Stimulated activated CD8-positive, alpha-beta memory T cell treated with anti-CD3 and anti-CD28 coated beads, Interleukin-12 subunit alpha, Interleukin-12 subunit beta, amount 100 ng/mL, for 24 hours (primary cell): ENCODE measurements around the gene GANC.
"Not testable (repeated sequence)": the region's sequence is repeated elsewhere in the genome, so short reads cannot be mapped to it uniquely, and the experiment has no call there.

Source experiments
- DNase-seq: peaks from one replicate; pipeline ENCODE4 v3.0.0-alpha.2; 2020; ENCODE audit errors: extremely low read depth

The GANC gene, protein sequence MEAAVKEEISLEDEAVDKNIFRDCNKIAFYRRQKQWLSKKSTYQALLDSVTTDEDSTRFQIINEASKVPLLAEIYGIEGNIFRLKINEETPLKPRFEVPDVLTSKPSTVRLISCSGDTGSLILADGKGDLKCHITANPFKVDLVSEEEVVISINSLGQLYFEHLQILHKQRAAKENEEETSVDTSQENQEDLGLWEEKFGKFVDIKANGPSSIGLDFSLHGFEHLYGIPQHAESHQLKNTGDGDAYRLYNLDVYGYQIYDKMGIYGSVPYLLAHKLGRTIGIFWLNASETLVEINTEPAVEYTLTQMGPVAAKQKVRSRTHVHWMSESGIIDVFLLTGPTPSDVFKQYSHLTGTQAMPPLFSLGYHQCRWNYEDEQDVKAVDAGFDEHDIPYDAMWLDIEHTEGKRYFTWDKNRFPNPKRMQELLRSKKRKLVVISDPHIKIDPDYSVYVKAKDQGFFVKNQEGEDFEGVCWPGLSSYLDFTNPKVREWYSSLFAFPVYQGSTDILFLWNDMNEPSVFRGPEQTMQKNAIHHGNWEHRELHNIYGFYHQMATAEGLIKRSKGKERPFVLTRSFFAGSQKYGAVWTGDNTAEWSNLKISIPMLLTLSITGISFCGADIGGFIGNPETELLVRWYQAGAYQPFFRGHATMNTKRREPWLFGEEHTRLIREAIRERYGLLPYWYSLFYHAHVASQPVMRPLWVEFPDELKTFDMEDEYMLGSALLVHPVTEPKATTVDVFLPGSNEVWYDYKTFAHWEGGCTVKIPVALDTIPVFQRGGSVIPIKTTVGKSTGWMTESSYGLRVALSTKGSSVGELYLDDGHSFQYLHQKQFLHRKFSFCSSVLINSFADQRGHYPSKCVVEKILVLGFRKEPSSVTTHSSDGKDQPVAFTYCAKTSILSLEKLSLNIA (N-terminal part only)

DNA sequence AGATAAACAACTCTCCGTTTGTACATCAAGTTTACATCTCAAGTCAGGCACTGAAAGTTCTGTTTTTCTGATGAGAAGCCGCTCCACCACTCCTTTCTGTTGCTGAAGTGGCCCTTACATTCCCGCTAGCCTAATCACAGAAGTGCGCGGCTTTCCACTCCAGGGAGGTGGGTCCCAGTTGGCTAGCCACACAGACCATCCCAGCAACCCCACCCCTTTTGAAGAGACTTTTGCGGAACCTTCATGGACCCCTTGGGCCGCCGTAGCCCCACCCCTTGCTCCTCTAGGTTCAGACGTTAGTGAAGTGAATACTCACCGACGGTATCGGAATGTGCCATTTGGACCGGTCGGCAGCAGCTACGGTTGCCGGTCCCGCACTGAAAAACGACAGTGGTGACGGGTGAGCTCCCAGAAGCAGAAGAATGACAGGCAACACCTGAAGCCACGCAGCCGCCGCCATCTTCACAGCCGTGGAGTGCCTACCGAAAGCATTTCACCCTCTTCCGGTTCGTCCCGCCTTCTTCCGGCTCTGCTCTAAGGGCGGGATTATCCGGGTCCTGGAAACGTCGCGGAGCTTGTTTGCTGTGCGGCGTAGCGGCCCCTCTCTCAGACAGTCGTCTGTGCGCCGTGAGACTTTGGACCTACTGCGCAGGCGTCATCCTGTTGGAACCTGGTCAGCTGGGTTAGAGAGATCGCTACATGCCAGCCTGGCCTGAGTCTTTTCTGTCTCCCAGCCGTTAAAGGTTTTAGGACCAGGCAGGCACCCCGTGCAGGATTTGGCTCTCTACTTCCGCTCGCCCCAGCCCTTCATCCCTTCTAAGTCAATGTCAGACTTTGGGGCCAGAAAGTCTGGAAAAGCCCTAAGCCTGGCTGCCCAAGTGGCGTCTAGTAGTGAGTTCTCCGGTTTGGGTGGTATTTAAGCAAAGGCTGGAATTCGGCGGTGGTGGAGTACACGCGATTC is at the start of gene GANC, which contains the start of gene TMEM87A:
GANC (plus strand) TSS at position 263 of the 961 bp plus-strand sequence. CDS start 1,281 bp downstream, outside the sequence.
TMEM87A (minus strand) TSS at position 495 of the 961 bp plus-strand sequence; CDS start at position 460, 35 bp downstream.
- DNase-seq: peak; percentile 91

DNA sequence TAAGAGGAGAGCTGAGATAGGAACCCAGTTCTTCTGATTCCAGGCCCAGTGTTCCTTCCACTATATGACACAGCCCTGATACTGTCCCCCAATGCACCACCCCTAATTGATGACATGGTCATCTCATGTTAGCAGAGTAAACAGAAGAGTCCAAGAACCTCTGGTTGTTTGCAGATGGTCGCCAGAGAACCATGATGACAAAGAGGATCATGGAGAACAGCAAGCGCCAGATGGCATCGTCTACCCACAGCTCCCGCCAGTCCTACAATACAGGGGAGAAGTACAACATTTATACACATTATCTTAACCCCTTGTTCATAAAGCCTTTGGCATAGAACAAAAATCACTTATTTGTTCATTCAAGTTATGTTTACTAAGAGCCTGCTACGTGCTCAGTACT is 46.4 kb upstream of the GANC start:
- DNase-seq: no peak

DNA sequence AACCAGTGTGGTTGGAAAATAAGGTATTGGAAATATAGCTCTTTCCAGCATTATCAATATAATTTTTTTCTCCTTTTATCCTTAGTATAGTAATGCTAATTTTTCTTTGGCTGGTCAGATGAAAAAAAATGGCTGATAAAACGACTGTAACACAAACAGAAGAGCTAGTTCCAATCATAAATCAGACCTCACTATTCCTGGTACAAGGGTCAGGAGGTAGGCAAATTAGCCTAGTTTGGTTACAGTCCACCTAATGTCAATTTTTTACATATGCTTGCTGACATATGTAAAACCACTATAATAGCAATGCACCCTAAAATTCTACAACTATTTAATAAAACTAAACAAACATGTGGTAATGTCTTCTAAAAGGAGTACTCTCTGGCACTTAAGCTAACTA is 45.0 kb upstream of the GANC start:
- DNase-seq: no peak

DNA sequence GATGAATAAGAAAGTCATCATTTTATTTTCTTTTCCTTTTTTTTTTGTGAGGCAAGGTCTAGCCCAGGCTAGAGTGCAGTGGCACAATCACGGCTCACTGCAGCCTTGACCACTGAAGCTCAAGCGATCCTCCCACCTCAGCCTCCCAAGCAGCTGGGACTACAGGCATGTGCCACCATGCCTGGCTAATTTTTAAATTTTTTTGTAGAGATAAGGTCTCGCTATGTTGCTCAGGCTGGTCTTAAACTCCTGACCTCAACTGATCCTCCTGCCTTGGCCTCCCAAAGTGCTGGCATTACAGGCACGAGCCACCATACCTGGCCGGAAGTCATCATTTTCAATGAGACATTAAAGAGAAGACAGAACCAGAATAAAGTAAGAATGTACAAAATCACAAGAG is 44.0 kb upstream of the GANC start:
- DNase-seq: not testable (repeated sequence)

DNA sequence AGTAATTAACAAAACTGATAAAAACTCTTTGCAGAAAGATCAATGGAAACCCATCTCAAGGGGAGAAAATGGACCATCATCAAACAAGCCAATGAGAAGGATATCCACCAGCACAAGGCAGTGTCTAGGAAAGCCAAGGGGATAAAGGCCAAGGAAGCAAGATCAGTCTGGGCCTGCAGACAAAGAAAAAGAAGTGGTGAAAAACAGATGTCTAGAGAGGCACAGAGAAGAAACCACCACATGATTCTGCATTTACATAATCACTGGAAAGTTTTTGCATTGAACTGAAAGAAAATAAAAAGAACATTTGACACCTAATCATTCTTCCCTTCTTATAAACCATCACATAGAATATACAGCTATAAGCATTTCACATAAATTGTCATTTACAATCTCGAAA is 41.9 kb upstream of the GANC start:
- no peak for DNase-seq

DNA sequence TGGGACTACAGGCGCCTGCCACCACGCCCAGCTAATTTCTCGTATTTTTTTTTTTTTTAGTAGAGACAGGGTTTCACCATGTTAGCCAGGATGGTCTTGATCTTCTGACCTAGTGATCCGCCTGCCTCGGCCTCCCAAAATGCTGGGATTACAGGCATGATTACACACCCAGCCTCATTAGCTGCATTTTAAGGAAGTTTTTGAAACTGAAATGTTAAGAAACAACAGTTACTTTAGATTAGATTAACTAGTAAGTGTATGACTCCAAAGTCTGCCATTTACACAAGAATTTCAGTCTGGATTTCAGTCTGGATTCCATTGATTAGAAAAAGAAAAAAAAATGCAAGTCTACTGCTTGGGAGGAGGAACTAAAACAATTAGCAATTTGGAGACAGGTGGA is 40.4 kb upstream of the GANC start:
- no peak for DNase-seq

DNA sequence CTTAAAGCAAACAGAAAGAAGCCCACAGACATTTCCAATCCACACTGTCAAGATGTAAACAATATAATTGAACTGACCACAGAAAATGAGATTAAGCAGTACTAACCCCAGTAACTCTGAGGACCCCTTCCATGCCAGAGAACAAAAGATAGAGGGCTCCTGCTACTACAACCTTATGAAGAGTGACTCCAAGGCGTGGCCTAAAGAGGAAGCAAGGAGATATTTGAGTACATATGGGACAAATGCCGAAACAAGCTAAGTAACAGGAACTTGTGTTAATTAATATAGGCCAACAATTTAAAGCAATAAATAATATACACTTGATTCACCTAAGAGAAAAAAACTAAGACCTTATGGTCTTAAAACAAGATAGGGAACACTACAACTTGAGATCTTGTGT is 39.9 kb upstream of the GANC start:
- no peak for DNase-seq

DNA sequence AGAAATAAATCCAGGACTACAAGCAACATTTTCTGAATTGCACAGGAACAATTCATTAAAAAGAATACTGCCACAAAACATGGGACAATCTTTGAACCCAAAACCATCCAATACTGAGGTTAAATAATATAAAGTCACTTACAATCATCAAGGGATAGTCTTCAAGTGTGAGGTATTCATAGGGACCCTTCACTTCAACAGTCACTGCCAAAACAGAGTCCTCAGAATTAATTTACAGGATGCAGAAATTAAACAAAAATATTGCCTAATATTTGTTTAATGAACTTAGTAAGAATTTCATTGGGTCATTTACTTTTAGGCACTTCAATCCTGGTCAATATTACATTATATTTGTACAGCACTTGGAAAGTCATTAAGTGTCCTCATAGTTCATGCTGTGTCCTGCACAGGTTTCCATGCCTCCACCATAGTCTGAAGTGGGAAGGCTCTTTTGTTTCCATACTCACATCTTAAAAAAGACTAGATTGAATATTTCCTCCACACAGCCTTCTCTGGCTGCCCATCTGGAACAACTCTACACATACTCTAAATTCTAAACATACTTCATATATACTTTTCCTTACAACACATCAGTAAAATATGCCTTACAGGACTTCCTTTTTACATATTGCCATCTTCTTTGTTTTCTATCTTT is 33.3 kb upstream of the GANC start:
- no peak for DNase-seq

DNA sequence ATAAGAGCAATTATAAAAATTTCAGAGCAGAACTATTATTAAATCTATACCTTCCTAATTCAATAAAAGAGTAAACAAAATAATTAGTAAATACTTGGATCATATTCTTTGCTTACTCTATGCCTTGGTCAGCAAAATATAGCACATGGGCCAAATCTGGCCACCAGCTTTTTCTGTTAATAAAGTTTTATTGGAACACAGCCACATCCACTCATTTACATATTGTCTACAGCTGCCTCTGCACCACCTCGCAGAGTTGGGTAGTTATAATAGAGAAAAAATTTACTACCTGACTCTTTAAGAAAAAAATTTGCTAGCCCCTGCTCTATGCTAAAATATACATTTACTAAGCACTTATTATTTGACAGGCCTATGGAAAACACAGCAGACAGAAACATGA is 32.2 kb upstream of the GANC start:
- DNase-seq: no peak

DNA sequence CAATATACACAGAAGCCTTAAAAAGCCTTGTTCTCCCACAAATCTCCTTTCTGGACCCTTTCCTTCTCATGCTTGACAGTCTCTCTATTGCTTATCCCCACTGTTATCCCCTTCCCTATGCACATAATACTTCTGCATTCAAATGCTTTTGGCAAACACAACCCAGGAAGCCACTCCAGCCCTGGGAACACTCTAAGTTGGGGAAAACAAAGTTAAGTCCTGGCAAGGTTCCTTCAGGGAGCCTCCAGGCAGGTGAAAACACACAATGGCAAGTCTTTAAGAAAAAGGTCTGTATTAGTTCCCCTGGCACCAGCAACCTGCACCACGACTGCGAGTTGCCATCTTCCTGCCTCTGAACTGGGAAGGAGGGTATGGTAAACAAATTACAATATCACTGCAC is 19.7 kb upstream of the GANC start:
- no peak for DNase-seq

DNA sequence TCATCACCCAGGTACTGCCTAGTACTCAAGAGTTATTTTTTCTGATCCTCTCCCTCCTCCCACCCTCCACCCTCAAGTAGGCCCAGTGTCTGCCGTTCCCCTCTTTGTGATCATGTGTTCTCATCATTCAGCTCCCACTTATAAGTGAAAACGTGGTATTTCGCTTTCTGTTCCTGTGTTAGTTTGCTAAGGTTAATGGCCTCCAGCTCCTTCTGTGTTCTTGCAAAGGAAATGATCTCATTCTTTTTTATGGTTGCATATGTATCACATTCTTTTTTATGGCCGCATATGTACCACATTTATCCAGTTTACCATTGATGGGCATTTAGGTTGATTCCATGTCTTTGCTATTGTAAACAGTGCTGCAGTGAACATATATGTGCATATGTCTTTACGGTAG is 8.2 kb upstream of the GANC start:
- DNase-seq: no peak

DNA sequence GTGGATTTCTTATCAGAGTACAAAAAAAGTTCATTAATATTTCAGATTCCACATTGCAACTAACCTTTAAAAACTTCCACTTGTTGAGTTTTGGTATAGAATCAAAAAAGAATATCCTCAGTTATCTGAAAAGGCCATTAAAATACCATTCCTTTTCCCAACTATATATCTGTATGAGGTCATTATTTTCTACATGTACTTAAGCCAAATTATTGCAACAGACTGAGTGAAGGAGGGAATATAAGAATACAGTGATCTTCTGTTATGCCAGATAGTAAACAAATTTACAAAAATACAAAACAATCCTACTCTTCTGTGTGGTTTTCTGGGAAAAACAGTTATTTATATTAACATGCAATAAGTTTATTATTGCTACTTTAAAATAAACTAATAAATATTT is 5.7 kb upstream of the GANC start:
- DNase-seq: no peak

DNA sequence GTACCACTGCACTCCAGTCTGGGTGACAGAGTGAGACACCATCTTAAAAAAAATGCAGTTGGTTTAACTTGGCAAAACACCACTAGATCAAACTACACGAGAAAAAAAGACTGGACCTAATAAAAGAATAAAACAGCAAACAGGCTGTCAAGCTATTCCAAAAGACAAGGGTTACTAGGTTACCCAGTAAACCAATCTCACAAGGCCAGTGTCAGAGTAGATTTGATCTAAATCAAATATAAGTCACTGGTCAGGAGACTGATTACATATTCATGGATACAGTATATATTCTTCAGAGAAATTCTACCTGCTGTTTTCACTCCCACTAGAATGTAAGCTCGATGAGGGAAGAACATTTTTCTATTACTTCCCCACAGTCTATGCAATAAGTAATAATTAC is 2.5 kb upstream of the GANC start:
- no peak for DNase-seq

DNA sequence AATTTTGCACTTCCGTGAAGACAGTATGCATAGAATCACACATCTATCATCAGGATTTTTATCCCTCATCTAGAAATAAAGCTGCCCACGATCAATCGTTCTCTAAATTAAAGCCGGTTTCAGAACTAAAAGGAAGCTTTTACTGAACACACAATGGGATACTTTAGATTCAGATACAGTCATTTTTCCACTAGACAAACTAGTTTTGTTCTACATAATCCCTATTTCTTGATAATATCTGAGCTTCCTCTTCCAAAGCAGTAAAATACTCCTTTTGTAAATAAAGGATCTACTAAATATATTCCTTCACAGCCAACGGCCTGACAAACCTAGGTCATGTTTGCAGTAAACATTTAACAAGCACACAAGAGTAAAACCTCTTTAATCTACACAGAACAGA is 2.0 kb upstream of the GANC start:
- DNase-seq: no peak

DNA sequence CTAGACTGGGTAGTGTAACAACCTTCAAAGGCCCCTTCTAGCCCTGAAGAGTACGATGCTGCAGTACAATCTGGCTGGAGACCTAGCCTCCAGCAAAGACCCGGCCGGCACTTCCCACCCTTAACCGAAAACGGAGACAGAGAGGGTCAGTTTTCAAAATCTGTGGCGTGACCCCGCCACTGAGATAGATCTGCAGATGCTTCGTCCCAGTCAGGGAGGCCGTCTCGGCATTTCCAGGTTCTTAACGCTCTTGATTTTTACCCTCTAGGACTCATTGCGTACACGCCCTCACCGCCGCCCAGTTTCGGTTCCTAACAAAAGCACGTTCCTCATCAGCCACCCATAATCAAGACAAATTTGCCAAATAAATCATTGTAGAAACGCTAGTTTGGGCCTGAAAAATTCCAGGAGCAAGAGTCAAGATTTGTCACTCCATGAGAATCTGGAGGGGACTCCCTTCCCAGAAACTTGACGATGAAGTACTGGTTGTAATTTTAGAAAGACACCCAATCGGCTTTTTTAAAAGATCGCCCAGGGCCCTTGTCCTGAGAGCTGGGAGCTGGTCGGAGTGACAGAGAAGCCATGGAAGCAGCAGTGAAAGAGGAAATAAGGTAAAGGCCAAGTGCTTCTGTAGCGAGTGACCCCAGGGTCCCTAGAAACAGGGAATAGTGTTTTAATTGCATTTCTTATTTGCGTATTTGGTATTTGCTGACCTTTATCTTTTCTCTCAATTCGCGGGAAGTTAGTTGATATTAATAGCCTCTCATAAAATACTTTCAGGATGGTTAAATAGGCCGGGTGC is 1.1 kb downstream of the GANC start:
- no peak for DNase-seq

DNA sequence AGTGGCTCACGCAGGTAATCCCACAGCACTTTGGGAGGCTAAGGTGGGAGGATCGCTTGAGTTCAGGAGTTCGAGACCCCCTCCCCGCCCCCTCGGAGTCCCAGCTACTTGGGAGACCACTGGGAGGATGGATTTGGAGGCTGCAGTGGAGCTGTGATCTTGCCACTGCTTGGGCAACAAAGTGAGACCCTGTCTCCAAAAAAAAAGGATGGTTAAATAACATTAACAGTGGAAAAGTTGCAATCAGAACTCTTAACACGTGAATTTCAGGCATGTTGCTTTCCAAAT is 1.6 kb downstream of the GANC start:
- no peak for DNase-seq

DNA sequence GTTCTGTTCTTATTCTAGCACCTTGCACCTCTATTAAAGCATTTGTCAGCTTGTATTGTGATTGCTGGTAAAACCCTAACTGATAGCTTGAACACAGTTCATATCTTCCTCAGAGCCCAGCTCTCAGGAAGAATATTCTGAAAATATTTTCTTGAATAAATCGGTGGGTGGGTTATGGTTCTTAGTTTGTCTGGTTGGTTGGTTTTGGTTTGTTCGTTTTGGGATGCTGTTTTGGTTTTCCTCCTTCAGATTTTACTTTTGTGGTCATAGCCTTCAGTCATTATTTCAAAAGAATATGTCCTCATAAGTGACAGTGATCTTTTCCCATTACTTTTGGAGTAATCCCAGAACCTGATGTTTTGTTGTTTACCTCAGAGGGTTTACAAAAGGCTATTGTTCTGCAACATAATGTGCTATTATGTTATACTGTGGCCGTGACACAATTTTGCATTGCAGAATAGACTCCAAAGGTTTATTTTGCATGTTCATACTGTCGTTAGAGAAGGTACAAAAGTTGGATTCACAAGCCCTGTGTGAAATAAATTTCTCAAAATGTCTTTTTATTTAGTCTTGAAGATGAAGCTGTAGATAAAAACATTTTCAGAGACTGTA is 2.9 kb downstream of the GANC start:
- no peak for DNase-seq

DNA sequence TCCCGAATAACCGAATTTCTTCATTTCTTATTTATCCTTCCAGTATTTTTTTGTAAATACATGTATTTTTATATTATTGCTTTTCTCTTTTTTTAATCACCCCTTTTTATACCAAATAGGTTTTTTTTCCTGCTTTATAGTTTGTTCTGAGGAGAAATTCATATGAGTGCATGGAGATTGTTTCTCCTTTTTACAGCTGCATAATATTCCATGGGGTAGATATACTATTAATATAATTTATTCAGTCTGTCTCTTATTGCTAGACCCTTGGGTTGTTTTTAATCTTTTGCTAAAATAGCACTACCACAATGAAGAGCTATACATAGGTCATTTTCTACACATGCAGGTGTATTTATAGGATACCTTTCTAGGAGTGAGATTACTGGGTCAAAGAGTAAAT is 3.8 kb downstream of the GANC start:
- no peak for DNase-seq

DNA sequence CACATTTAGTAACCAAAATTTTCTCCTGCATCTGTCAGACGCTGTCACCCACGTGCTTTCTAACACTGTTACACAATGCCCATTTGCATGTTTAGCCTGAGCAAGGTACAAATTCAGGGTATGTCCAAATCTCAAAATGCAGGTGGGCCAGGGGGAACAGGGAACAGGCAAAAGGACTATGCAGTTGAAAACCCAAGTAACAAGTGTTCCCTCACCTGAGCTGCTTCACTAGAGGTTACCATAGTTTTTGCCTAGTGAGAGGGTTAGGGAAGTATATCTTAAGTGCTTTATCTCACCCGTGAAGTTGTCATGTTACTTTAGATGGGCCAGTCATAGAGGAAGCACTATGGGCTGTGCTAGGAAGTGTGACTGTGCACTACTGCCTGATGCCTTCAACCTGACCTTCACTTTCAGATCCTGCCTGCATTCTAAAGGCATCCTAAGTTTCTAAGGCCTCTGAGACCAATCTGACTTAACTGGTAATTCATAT is 6.3 kb downstream of the GANC start:
- DNase-seq: no peak

DNA sequence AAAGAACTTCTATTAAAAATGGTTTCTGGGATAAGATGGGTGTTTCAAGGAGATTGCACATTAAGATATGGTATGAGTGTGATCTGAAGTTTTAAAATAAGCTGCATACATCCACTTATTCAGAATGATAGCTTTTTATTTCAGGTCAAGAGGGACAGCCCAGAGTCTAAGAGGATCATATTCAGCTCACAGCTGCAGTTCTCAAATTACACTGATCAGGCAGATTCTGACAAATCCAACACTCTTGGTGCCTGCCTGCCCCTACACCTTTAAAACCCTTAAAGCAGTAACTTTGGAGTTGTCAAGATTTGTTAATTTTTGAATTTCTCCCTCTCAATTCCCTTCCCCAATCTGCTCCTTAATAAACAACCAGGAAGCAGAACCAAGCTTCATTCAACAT is 9.3 kb downstream of the GANC start:
- no peak for DNase-seq
